ENCODE results near the gene REEP6. TPM values are rescaled to one million over a fixed set of nuclear protein-coding genes. Genes with fewer than 3 reads are reported as not detected.

REEP6 gene
- total RNA-seq, 4 donors from 2014 or later: 4.2 to 8.5 (median 5.9) TPM

DNA sequence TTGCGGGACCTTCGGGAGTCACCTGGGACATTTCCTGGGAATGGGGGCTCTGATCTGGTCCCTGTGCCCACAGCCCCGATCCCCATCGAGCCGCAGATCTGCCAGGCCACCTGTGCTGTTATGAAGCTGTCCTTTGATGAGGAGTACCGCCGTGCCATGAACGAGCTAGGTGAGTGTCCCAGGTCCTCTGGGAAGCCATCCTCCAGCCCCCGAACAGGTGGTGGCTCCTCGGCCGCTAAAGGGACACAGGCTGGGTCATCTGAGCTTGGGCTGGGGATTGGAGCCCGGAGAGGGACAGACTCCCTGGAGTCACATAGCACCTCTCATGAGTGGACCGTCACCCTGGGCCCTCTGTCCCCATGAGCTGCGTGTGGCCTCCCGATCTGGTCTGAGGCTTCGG is 33.1 kb upstream of the REEP6 start:
- peaks cover 8% of the 10 kb centered on the region for H3K27me3 ChIP-seq
- peaks cover 5 to 18% of the 10 kb centered on the region in 2 donors for H3K4me1 ChIP-seq
- no peak overlapping the region for H3K4me3 ChIP-seq (replicated peaks in 1 of 3)
- no peak for TF ChIP-seq POLR2A (IDR thresholded peaks at IDR 0.05)
- TF ChIP-seq CTCF (IDR thresholded peaks at IDR 0.05): no peak
- H3K36me3 ChIP-seq: no peaks in the 10 kb centered on the region
- WGBS, 2 donors: 77 to 80% methylated on average over 6 to 10 of the region's 16 CpGs
- intact Hi-C loops (cut with DNase I): no loop called here
- DNase-seq: no peak
- no peak overlapping the region for H3K27ac ChIP-seq
- H3K9me3 ChIP-seq: no peaks in the 10 kb centered on the region

DNA sequence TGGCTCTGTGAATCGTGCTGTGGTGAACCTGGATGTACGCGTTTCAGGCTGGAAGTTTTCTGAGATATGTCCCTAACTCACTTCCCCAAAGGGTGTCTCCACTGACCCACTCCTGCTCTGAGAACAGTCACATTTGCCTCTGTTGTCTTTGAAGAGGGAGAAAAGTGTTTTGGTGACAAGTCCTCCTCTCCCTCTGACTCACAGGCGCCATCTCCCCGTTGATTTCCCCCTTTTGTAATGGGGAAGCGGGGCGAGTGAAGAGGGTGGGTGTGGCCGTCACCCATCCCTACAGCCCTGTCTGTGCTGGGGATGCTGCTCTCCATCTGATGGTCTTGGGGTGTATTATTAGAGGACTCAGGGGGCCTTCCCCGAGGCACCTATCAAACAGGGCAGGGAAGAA is 31.5 kb upstream of the REEP6 start:
- Histone ChIP-seq H3K4me3 (replicated peaks in 1 of 3) (no peak overlapping the region), H3K27me3 (peaks cover 8% of the 10 kb centered on the region), H3K36me3 (no peaks in the 10 kb centered on the region), H3K27ac (no peak overlapping the region), H3K4me1 (peaks cover 0 to 5% of the 10 kb centered on the region in 2 donors), H3K9me3 (no peaks in the 10 kb centered on the region)
- intact Hi-C loops (cut with DNase I): no loop called here
- TF ChIP-seq POLR2A (IDR thresholded peaks at IDR 0.05) (no peak), CTCF (IDR thresholded peaks at IDR 0.05) (no peak)
- WGBS, 2 donors: 78 to 79% methylated on average over 9 of the region's 9 CpGs
- no peak for DNase-seq

DNA sequence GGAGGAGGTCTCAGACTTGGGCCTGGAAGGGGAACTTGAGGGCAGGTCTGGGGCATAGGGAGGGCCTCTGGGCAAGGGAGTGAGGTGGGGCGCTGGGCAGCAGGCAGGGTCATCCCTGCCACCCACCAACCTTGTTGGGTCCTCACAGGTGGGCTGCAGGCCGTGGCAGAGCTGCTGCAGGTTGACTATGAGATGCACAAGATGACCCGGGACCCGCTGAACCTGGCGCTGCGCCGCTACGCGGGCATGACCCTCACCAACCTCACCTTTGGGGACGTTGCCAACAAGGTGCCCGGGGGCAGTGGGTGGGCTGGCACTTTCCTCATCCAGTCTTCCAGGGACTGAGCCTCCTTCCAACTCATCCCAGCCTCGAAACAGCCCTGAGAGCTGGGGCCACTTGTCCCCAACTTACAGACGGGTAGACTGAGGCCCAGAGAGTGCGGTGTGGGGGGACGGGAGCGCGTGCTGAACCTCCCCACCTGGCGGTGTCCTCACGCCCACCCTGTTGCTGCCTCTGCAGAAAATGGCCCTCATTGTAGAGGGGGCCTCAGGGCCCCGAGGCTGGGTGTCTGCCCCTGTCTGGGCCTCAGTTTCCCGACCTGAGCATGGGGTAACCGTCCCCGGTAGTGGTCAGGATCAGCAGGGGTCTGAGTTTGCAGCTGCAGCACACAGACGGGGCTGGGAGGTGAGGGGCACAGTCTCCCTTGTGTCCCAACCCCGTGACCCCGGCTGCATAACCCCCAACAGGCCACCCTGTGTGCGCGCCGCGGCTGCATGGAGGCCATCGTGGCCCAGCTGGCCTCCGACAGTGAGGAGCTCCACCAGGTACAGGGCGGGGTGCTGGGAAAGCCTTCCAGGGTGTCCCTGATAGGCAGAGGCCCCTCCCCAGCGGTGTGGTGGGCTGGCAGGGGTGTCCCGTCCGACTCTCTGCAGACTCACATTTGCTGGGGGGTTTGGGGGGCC is 30.7 kb upstream of the REEP6 start:
- Histone ChIP-seq H3K9me3 (no peaks in the 10 kb centered on the region), H3K4me1 (peaks cover 2 to 5% of the 10 kb centered on the region in 2 donors), H3K27ac (no peak overlapping the region), H3K4me3 (replicated peaks in 1 of 3) (no peak overlapping the region), H3K27me3 (peaks cover 5% of the 10 kb centered on the region), H3K36me3 (no peaks in the 10 kb centered on the region)
- WGBS, 2 donors: 93 to 95% methylated on average over 16 to 23 of the region's 36 CpGs
- intact Hi-C loops (cut with DNase I): no loop called here
- no peak for DNase-seq
- no peak for TF ChIP-seq CTCF (IDR thresholded peaks at IDR 0.05)
- no peak for TF ChIP-seq POLR2A (IDR thresholded peaks at IDR 0.05)

- Histone ChIP-seq H3K27ac (no peak overlapping the region), H3K9me3 (no peaks in the 10 kb centered on the region), H3K36me3 (no peaks in the 10 kb centered on the region), H3K4me3 (replicated peaks in 1 of 3) (no peak overlapping the region), H3K4me1 (peaks cover 4 to 13% of the 10 kb centered on the region in 2 donors), H3K27me3 (peaks cover 12% of the 10 kb centered on the region)
- intact Hi-C loops (cut with DNase I): no loop called here
- no peak for TF ChIP-seq CTCF (IDR thresholded peaks at IDR 0.05)
- TF ChIP-seq POLR2A (IDR thresholded peaks at IDR 0.05): no peak
- WGBS, 2 donors: 89 to 91% methylated on average over 8 to 14 of the region's 24 CpGs
- no peak for DNase-seq
These were observed 29.1 kb upstream of the REEP6 start for GRCh38 chr19:1461862-1462261.

All from thyroid gland (tissue), 4 donors.